Upper lobe of left lung (tissue), 6 donors: ENCODE measurements around the gene SERTAD2. TPM values are rescaled to one million over a fixed set of nuclear protein-coding genes. Genes with fewer than 3 reads are reported as not detected.

ENCODE experiments used
- ATAC-seq, 2 donors: fragments of 200-7000 bp; cut with Tn5 transposase; one replicate each; pipeline ENCODE4 v1.9.1; 2022; ENCODE audit warnings: mild to moderate bottlenecking in 2 of 2, moderate library complexity in 2 of 2; ENCODE audit not compliant: low FRiP score in 2 of 2
- DNase-seq, 2 donors: peaks; one replicate each; pipeline ENCODE4 v3.0.0-alpha.2; 2019 to 2020
- H3K27ac ChIP-seq, 4 donors: fragments of 200-600 bp; sonication (generic); one replicate each; pipeline ENCODE4 v1.5.1; 2016 to 2019
- H3K27me3 ChIP-seq, 4 donors: fragments of 200-600 bp; sonication (generic); one replicate each; pipeline ENCODE4 v1.5.1; 2017 to 2019
- H3K36me3 ChIP-seq, 4 donors: fragments of 200-600 bp; sonication (generic); one replicate each; pipeline ENCODE4 v1.5.1; 2016 to 2019
- H3K4me1 ChIP-seq, 4 donors: fragments of 200-600 bp; sonication (generic); one replicate each; pipeline ENCODE4 v1.5.1; 2018 to 2019
- H3K4me3 ChIP-seq, 4 donors: fragments of 200-600 bp; sonication (generic); one replicate each; pipeline ENCODE4 v1.5.1; 2017 to 2019; ENCODE audit warnings: mild to moderate bottlenecking in 2 of 4, moderate library complexity in 1 of 4
- H3K9me3 ChIP-seq, 4 donors: fragments of 200-600 bp; sonication (generic); one replicate each; pipeline ENCODE4 v1.5.1; 2018 to 2019
- EP300 ChIP-seq, 4 donors: sonication (generic); formaldehyde crosslinking; IDR thresholded peaks; one replicate each; pipeline ENCODE4 v1.5.1; 2017; ENCODE audit warnings: antibody characterized with exemption in 4 of 4, control low read depth in 2 of 4
- POLR2A ChIP-seq, 4 donors: fragments of 450-650 bp; IDR thresholded peaks; one replicate each; pipeline ENCODE4 v1.5.1; 2016 to 2017; ENCODE audit warnings: antibody characterized with exemption in 4 of 4, mild to moderate bottlenecking in 2 of 4
- POLR2AphosphoS5 ChIP-seq, 2 donors: sonication (generic); formaldehyde crosslinking; IDR thresholded peaks; one replicate each; pipeline ENCODE4 v1.5.1; 2017; ENCODE audit warnings: antibody characterized with exemption in 2 of 2
- WGBS, 2 donors: methylation state at CpG; one replicate each; pipeline ENCODE4 v1.1.5; 2017 to 2018; 5-methylcytosine and 5-hydroxymethylcytosine counted together
- total RNA-seq, 6 donors: library from RNA; depleted of rRNA in 4 of 6; stranded (reverse); fragments of >200 nt in 4 of 6; gene quantifications; one replicate each; pipeline versions ENCODE4 v1.1.0 to v1.2.1, GENCODE V29; 2016 to 2021
- TF ChIP-seq, protein P1 (sequence below), 6 experiments: fragments of 450-650 bp in 4 of 6; fragments of 200-600 bp in 2 of 6; sonication (generic) in 2 of 6; IDR thresholded peaks; one replicate each; pipeline ENCODE4 v1.5.1; 2016 to 2019; ENCODE audit warnings: antibody characterized with exemption in 6 of 6
- donor health status: DM: no; HTN: no; CAD: no; lungs with moderate emphysema.
- donor health status: DM: no; HTN: yes; CAD: no; lungs with severe emphysema.

Gene SERTAD2
- total RNA-seq, 6 donors from 2014 or later = 10.4 to 43.0 (median 20.0) TPM

DNA sequence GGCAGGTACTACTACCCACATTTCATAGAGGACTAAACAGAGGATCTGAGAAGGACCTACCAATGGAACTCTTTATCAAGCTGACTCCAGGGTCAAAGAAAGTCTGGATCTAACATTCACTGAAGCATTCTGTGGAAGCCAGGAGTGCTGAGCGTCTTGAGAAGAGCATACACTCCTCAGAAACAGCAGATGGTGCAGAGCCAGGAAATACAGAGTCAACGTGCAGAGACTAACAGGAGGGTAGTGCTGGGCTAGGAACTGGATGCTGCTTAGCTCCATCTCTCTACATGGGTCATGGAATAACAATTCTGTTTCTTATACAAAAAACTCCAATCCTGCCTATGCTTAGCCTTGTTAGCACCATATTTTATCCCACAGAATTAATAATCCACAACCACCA, 5.5 kb upstream of the SERTAD2 start:
- Histone ChIP-seq H3K27me3 (no peaks in the 10 kb centered on the region), H3K27ac (no peak overlapping the region), H3K4me3 (no peak overlapping the region), H3K4me1 (peaks cover 7 to 14% (median 11%) of the 10 kb centered on the region in 4 donors), H3K9me3 (no peaks in the 10 kb centered on the region), H3K36me3 (no peaks in the 10 kb centered on the region)
- WGBS, 2 donors = 74 to 83% methylated on average over 2 of the region's 2 CpGs
- DNase-seq = no peak
- ATAC-seq = no peak
- TF ChIP-seq EP300 (IDR thresholded peaks at IDR 0.05) (no peak), POLR2A (IDR thresholded peaks at IDR 0.05) (no peak), POLR2AphosphoS5 (IDR thresholded peaks at IDR 0.05) (no peak)
- TF ChIP-seq, protein P1, sequence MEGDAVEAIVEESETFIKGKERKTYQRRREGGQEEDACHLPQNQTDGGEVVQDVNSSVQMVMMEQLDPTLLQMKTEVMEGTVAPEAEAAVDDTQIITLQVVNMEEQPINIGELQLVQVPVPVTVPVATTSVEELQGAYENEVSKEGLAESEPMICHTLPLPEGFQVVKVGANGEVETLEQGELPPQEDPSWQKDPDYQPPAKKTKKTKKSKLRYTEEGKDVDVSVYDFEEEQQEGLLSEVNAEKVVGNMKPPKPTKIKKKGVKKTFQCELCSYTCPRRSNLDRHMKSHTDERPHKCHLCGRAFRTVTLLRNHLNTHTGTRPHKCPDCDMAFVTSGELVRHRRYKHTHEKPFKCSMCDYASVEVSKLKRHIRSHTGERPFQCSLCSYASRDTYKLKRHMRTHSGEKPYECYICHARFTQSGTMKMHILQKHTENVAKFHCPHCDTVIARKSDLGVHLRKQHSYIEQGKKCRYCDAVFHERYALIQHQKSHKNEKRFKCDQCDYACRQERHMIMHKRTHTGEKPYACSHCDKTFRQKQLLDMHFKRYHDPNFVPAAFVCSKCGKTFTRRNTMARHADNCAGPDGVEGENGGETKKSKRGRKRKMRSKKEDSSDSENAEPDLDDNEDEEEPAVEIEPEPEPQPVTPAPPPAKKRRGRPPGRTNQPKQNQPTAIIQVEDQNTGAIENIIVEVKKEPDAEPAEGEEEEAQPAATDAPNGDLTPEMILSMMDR (IDR thresholded peaks at IDR 0.05) = no peak

DNA sequence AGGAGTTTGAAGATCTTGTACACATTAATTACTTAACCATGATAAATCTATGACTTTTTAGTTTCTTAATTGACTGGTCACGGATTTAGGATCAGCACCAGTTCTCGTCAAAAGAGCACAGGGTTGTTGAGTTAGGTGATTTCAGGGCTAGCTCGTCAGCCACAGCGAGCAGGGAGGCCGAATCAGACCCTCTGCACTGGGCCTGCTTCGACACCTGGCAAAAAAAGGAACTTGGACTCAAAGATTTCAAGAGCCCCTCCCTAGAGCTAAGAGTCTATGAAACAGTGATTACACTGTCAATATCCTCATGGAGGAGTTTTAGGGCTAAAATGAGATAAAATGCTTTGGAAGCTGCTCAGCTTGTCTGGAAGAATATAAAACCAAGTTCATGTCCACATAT, 4.6 kb upstream of the SERTAD2 start:
- no peak overlapping the region for H3K4me3 ChIP-seq
- no peaks in the 10 kb centered on the region for H3K9me3 ChIP-seq
- DNase-seq (no peak), ATAC-seq (no peak)
- no peaks in the 10 kb centered on the region for H3K36me3 ChIP-seq
- no peaks in the 10 kb centered on the region for H3K27me3 ChIP-seq
- no peak for TF ChIP-seq POLR2A (IDR thresholded peaks at IDR 0.05)
- no peak for TF ChIP-seq POLR2AphosphoS5 (IDR thresholded peaks at IDR 0.05)
- no peak for TF ChIP-seq EP300 (IDR thresholded peaks at IDR 0.05)
- TF ChIP-seq, protein P1 (IDR thresholded peaks at IDR 0.05) = no peak
- H3K27ac ChIP-seq = no peak overlapping the region
- H3K4me1 ChIP-seq = peaks cover 7 to 14% (median 11%) of the 10 kb centered on the region in 4 donors
- WGBS, 2 donors = 89 to 92% methylated on average over 6 of the region's 6 CpGs

DNA sequence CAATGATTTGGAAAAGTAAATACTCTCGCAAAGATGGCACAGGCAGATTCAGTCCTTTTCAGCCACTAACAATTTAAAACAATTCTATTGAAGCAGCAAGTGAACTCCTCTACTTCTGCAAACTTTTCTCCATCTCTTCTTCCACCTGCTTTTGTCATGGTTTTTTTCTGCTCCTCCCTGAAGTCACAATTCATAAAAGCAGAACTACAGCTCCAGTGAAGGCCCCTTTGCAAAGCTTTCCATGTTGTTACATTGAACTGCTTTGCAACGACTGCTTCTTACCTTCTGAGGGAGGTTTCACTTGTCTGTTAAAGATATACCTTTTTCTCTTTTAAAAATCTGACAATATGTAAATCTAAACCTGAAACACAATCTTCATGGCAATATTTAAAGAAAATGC, 3.7 kb upstream of the SERTAD2 start:
- ATAC-seq (no peak), DNase-seq (no peak)
- WGBS, 2 donors = 70 to 84% methylated on average over 2 of the region's 2 CpGs
- H3K27ac ChIP-seq = no peak overlapping the region
- H3K27me3 ChIP-seq = no peaks in the 10 kb centered on the region
- TF ChIP-seq POLR2AphosphoS5 (IDR thresholded peaks at IDR 0.05) (no peak), EP300 (IDR thresholded peaks at IDR 0.05) (no peak), POLR2A (IDR thresholded peaks at IDR 0.05) (no peak)
- TF ChIP-seq, protein P1 (IDR thresholded peaks at IDR 0.05) = no peak
- H3K36me3 ChIP-seq = no peaks in the 10 kb centered on the region
- H3K4me1 ChIP-seq = peaks cover 7 to 16% (median 12%) of the 10 kb centered on the region in 4 donors
- no peak overlapping the region for H3K4me3 ChIP-seq
- no peaks in the 10 kb centered on the region for H3K9me3 ChIP-seq

DNA sequence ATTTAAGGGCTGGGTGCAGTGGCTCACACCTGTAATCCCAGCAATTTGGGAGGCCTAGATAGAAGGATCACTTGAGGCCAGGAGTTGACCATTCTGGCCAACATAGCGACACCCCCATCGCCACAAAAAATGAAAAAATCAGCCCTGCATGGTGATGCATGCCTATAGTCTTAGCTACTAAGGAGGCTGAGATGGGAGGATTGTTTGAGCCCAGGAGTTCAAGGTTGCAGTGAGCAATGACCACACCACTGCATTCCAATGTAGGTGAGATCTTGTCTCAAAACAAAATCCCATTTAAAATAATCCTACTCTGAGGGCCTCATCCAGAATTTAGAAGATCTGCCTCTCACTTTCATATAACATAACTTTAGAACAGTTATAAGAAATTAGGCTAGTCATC, 2.7 kb upstream of the SERTAD2 start:
- Histone ChIP-seq H3K4me3 (no peak overlapping the region), H3K9me3 (no peaks in the 10 kb centered on the region), H3K36me3 (no peaks in the 10 kb centered on the region), H3K27me3 (no peaks in the 10 kb centered on the region), H3K27ac (no peak overlapping the region), H3K4me1 (peaks cover 15 to 25% (median 22%) of the 10 kb centered on the region in 4 donors)
- ATAC-seq = no peak
- WGBS, 2 donors = 93 to 95% methylated on average over 2 of the region's 2 CpGs
- no peak for TF ChIP-seq POLR2A (IDR thresholded peaks at IDR 0.05)
- TF ChIP-seq, protein P1 (IDR thresholded peaks at IDR 0.05) = no peak
- no peak for DNase-seq

DNA sequence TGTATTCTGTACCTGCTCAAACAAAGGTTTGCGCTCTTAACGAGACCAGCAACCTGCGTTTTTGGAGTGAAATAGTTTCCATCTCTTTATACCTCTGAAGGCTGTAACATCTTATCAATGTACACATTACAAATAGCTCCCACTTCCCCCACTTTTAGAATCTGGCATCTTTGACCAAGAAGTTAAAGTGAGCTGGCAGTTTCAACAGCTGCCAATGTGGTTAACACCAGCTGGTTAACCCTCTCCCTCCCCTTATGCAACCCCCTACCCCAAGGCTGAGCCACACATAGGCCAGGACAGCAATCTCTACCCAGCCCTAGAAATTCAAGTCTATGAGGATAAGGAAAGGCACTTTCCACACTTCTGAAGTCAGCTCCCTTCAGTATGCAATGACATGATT, 2.2 kb upstream of the SERTAD2 start:
- Histone ChIP-seq H3K9me3 (no peaks in the 10 kb centered on the region), H3K4me1 (peaks cover 15 to 30% (median 23%) of the 10 kb centered on the region in 4 donors), H3K36me3 (no peaks in the 10 kb centered on the region), H3K4me3 (no peak overlapping the region), H3K27me3 (no peaks in the 10 kb centered on the region), H3K27ac (no peak overlapping the region)
- 45 to 69% methylated on average over 3 of the region's 3 CpGs for WGBS, 2 donors
- no peak for DNase-seq
- ATAC-seq = no peak
- TF ChIP-seq POLR2AphosphoS5 (IDR thresholded peaks at IDR 0.05) (no peak), POLR2A (IDR thresholded peaks at IDR 0.05) (no peak), EP300 (IDR thresholded peaks at IDR 0.05) (no peak)
- TF ChIP-seq, protein P1 (IDR thresholded peaks at IDR 0.05) = no peak
